Neural progenitor cell (in vitro differentiated cells): ENCODE measurements around the gene HYLS1. TPM values are rescaled to one million over a fixed set of nuclear protein-coding genes. Genes with fewer than 3 reads are reported as not detected.

ENCODE experiments used
- DNase-seq: peaks from one replicate; pipeline ENCODE4 v3.0.0-alpha.2; 2016; ENCODE audit warnings: low spot score
- H2AFZ ChIP-seq: fragments of 200-600 bp; sonication (generic); replicated peaks from 2 replicates; pipeline ENCODE4 v1.6.1; 2016; ENCODE audit warnings: antibody characterized with exemption
- H3F3A ChIP-seq: fragments of 200-600 bp; sonication (generic); 2 replicates; pipeline ENCODE4 v1.6.1; 2016; ENCODE audit warnings: antibody characterized with exemption, low read depth
- H3K27ac ChIP-seq: fragments of 200-600 bp; sonication (generic); 2 replicates; pipeline ENCODE4 v1.5.1; 2016; ENCODE audit warnings: mild to moderate bottlenecking
- H3K27me3 ChIP-seq: fragments of 200-600 bp; sonication (generic); 2 replicates; pipeline ENCODE4 v1.6.1; 2016; ENCODE audit warnings: mild to moderate bottlenecking, moderate library complexity
- H3K36me3 ChIP-seq: fragments of 200-600 bp; sonication (generic); 2 replicates; pipeline ENCODE4 v1.5.1; 2016
- H3K4me1 ChIP-seq: fragments of 200-600 bp; sonication (generic); 2 replicates; pipeline ENCODE4 v1.6.1; 2016; ENCODE audit warnings: mixed run types
- H3K4me2 ChIP-seq: fragments of 200-600 bp; sonication (generic); 2 replicates; pipeline ENCODE4 v1.6.1; 2016
- H3K4me3 ChIP-seq: fragments of 200-600 bp; sonication (generic); 2 replicates; pipeline ENCODE4 v1.5.1; 2016
- H3K79me2 ChIP-seq: fragments of 200-600 bp; sonication (generic); 2 replicates; pipeline ENCODE4 v1.6.1; 2016; ENCODE audit warnings: low read depth
- H3K9ac ChIP-seq: fragments of 200-600 bp; sonication (generic); 2 replicates; pipeline ENCODE4 v1.6.1; 2016
- H3K9me3 ChIP-seq: fragments of 200-600 bp; sonication (generic); 2 replicates; pipeline ENCODE4 v1.5.1; 2016; ENCODE audit warnings: low read depth
- H4K20me1 ChIP-seq: fragments of 200-600 bp; sonication (generic); 2 replicates; pipeline ENCODE4 v1.6.1; 2016; ENCODE audit warnings: low read depth
- H3K27ac Mint-ChIP-seq: 3 replicates; pipeline ENCODE4 v1.8.0; 2021; ENCODE audit warnings: mixed read lengths
- H3K27me3 Mint-ChIP-seq: 2 replicates; pipeline ENCODE4 v1.8.0; 2022; ENCODE audit warnings: low read depth, mild to moderate bottlenecking, inconsistent platforms, moderate library complexity, mixed read lengths; ENCODE audit not compliant: insufficient read depth
- H3K36me3 Mint-ChIP-seq: 3 replicates; pipeline ENCODE4 v1.8.0; 2021; ENCODE audit warnings: mixed read lengths
- H3K4me1 Mint-ChIP-seq: 3 replicates; pipeline ENCODE4 v1.8.0; 2021; ENCODE audit warnings: mixed read lengths
- H3K4me3 Mint-ChIP-seq: 3 replicates; pipeline ENCODE4 v1.8.0; 2021; ENCODE audit warnings: mild to moderate bottlenecking, moderate library complexity, mixed read lengths
- H3K9me3 Mint-ChIP-seq: 3 replicates; pipeline ENCODE4 v1.8.0; 2020; ENCODE audit warnings: mixed read lengths
- EZH2 ChIP-seq: fragments of 200-600 bp; sonication (generic); IDR thresholded peaks from 2 replicates; pipeline ENCODE4 v1.6.1; 2017; ENCODE audit warnings: antibody characterized with exemption, mild to moderate bottlenecking, moderate library complexity
- EZH2phosphoT487 ChIP-seq: fragments of 200-600 bp; sonication (generic); IDR thresholded peaks from 2 replicates; pipeline ENCODE4 v1.6.1; 2017; ENCODE audit warnings: antibody characterized with exemption
- total RNA-seq: library from RNA; depleted of rRNA; stranded (reverse); fragments of >200 nt; gene quantifications from 2 replicates; pipeline ENCODE4 v1.2.3, GENCODE V29; 2015; ENCODE audit warnings: low replicate concordance
- TF ChIP-seq, protein P1 (sequence below): fragments of 200-600 bp; sonication (generic); IDR thresholded peaks from 2 replicates; pipeline ENCODE4 v1.5.1; 2017; ENCODE audit warnings: antibody characterized with exemption, mild to moderate bottlenecking

The HYLS1 gene
- total RNA-seq, 1 donor from 2014 or later = 8.9 TPM

DNA sequence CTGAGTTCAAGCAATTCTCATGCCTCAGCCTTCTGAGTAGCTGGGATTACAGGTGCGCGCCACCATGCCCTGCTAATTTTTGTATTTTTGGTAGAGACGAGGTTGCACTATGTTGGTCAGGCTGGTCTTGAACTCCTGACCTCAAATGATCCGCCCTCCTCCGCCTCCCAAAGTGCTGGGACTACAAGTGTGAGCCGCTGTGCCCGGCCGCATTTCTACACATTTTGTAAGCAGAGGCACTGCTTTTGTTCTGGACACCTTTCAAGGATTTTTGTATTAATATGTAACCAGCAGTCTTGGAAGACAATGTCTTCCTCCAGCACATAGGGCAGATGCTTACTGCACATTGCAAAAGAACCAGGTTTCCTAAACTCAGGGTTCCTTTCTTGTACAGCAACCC lies 47.0 kb downstream of the HYLS1 start:
- TF ChIP-seq, protein P1, sequence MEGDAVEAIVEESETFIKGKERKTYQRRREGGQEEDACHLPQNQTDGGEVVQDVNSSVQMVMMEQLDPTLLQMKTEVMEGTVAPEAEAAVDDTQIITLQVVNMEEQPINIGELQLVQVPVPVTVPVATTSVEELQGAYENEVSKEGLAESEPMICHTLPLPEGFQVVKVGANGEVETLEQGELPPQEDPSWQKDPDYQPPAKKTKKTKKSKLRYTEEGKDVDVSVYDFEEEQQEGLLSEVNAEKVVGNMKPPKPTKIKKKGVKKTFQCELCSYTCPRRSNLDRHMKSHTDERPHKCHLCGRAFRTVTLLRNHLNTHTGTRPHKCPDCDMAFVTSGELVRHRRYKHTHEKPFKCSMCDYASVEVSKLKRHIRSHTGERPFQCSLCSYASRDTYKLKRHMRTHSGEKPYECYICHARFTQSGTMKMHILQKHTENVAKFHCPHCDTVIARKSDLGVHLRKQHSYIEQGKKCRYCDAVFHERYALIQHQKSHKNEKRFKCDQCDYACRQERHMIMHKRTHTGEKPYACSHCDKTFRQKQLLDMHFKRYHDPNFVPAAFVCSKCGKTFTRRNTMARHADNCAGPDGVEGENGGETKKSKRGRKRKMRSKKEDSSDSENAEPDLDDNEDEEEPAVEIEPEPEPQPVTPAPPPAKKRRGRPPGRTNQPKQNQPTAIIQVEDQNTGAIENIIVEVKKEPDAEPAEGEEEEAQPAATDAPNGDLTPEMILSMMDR = no peak
- TF ChIP-seq EZH2phosphoT487 = no peak
- TF ChIP-seq EZH2 = no peak
- Mint-ChIP-seq H3K9me3 (no peaks in the 10 kb centered on the region), H3K4me3 (no peak overlapping the region), H3K4me1 (peaks cover 30% of the 10 kb centered on the region), H3K27me3 (peaks cover 4% of the 10 kb centered on the region), H3K36me3 (no peaks in the 10 kb centered on the region), H3K27ac (no peak overlapping the region)
- Histone ChIP-seq H3F3A (no peaks in the 10 kb centered on the region), H3K4me1 (no peaks in the 10 kb centered on the region), H3K27me3 (peaks cover 6% of the 10 kb centered on the region), H4K20me1 (no peaks in the 10 kb centered on the region), H3K4me3 (no peak overlapping the region), H3K9me3 (no peaks in the 10 kb centered on the region), H3K9ac (no peak overlapping the region), H3K36me3 (no peaks in the 10 kb centered on the region), H3K27ac (no peak overlapping the region), H3K4me2 (no peak overlapping the region), H2AFZ (no peak overlapping the region), H3K79me2 (no peaks in the 10 kb centered on the region)
- DNase-seq = no peak

DNA sequence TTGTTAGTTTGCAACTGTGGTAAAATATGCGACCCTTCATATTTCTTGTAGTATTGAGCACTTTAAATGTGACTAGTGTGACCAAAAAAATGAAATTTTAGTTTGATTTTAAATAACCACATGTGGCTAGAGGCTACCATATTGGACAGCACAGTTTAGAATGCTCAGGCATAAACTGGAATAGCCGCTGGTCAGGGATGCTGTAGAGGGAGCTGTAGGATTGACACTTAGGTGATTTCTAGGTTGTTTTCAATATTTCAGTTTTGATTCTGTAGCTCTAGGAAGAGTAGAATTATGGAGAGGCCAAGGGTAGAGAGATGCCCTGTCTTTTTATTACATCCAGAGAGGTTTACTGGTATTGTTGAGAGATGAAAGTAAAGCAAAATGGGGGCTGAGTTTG lies 47.6 kb downstream of the HYLS1 start:
- H3K36me3 ChIP-seq = no peaks in the 10 kb centered on the region
- TF ChIP-seq EZH2 = no peak
- TF ChIP-seq, protein P1 = no peak
- no peak for TF ChIP-seq EZH2phosphoT487
- H3K9ac ChIP-seq = no peak overlapping the region
- H3K4me3 Mint-ChIP-seq = no peak overlapping the region
- peaks cover 34% of the 10 kb centered on the region for H3K4me1 Mint-ChIP-seq
- no peaks in the 10 kb centered on the region for H3K4me1 ChIP-seq
- no peak overlapping the region for H3K4me3 ChIP-seq
- no peak overlapping the region for H3K27ac ChIP-seq
- no peak overlapping the region for H3K27ac Mint-ChIP-seq
- H3K79me2 ChIP-seq = no peaks in the 10 kb centered on the region
- H3K4me2 ChIP-seq = no peak overlapping the region
- H3K9me3 Mint-ChIP-seq = no peaks in the 10 kb centered on the region
- no peaks in the 10 kb centered on the region for H4K20me1 ChIP-seq
- H3F3A ChIP-seq = no peaks in the 10 kb centered on the region
- peaks cover 4% of the 10 kb centered on the region for H3K27me3 Mint-ChIP-seq
- no peaks in the 10 kb centered on the region for H3K9me3 ChIP-seq
- peaks cover 6% of the 10 kb centered on the region for H3K27me3 ChIP-seq
- H2AFZ ChIP-seq = no peak overlapping the region
- DNase-seq = no peak
- H3K36me3 Mint-ChIP-seq = no peaks in the 10 kb centered on the region

DNA sequence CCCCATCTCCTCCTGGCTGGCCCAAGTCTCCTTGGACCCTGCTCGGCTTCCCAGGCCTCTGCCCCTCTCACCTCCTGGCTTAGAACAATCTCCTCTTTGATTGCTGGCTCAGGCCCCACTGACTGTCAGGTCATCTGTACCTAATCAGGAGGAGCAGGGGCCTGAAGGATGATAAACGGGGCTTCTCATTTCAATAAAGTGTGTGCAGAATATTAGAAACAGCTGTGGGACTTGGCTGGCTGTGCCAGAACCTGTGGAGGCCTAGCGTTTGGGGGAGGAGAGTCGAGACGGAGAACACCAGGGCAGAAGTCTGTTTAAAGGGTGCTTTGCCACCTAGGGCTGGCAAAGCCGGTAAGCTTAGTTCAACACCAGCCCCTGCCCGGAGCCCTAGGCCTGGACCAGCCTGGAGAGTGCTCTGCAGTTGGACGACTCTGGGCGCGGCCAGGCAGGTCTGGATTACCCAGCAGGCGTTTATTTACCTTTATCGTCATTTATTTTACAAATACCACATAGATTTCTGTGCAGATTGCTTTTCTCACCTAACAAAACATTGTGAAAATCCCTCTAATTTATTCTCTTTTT lies 48.2 kb downstream of the HYLS1 start:
- H3K27ac ChIP-seq = no peak overlapping the region
- H3K4me1 Mint-ChIP-seq = peaks cover 38% of the 10 kb centered on the region

DNA sequence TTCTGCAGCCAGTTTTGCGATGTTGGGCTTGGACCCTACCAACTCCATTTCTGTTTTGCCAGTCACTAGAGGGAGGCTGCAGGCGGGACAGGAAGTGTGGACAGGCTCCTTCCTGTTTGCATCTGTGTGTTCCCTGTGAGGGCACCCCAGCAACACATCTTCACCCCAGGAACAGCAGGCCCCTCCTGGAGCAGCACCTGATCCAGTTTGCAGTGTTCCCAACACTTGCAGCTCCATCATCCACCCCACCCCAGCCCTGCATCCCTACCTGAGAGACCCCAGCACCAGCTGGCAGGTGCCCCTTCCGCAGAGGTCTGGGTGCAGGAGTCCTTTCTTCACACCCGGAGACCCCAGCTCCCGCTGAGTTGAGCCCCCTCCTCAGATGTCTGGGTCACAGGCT lies 51.0 kb downstream of the HYLS1 start:
- Histone ChIP-seq H3K4me3 (no peak overlapping the region), H3K9me3 (no peaks in the 10 kb centered on the region), H3K79me2 (no peaks in the 10 kb centered on the region), H2AFZ (peak overlapping the region; percentile 79), H3K4me1 (peaks cover 8% of the 10 kb centered on the region), H3F3A (peaks cover 5% of the 10 kb centered on the region), H3K9ac (no peak overlapping the region), H3K27me3 (no peaks in the 10 kb centered on the region), H4K20me1 (no peaks in the 10 kb centered on the region), H3K4me2 (no peak overlapping the region), H3K36me3 (no peaks in the 10 kb centered on the region), H3K27ac (no peak overlapping the region)
- peaks cover 48% of the 10 kb centered on the region for H3K4me1 Mint-ChIP-seq
- H3K27ac Mint-ChIP-seq = peak overlapping the region; percentile 95
- peaks cover 3% of the 10 kb centered on the region for H3K9me3 Mint-ChIP-seq
- TF ChIP-seq EZH2phosphoT487 = no peak
- no peak for TF ChIP-seq EZH2
- TF ChIP-seq, protein P1 = no peak
- H3K36me3 Mint-ChIP-seq = peaks cover 3% of the 10 kb centered on the region
- H3K27me3 Mint-ChIP-seq = peaks cover 9% of the 10 kb centered on the region
- no peak for DNase-seq
- H3K4me3 Mint-ChIP-seq = no peak overlapping the region

More for the DNA sequence above, 48.2 kb downstream of the HYLS1 start:
- no peak for TF ChIP-seq EZH2phosphoT487
- TF ChIP-seq EZH2 = no peak
- H2AFZ ChIP-seq = no peak overlapping the region
- Mint-ChIP-seq H3K36me3 (peaks cover 3% of the 10 kb centered on the region), H3K27me3 (peaks cover 4% of the 10 kb centered on the region), H3K9me3 (peaks cover 3% of the 10 kb centered on the region), H3K27ac (peak overlapping the region; percentile 64), H3K4me3 (no peak overlapping the region)
- no peak overlapping the region for H3K4me3 ChIP-seq
- no peaks in the 10 kb centered on the region for H4K20me1 ChIP-seq
- peaks cover 6% of the 10 kb centered on the region for H3K27me3 ChIP-seq
- H3K9ac ChIP-seq = no peak overlapping the region
- no peak for DNase-seq
- no peaks in the 10 kb centered on the region for H3F3A ChIP-seq
- H3K36me3 ChIP-seq = no peaks in the 10 kb centered on the region
- no peak overlapping the region for H3K4me2 ChIP-seq
- no peaks in the 10 kb centered on the region for H3K79me2 ChIP-seq
- no peaks in the 10 kb centered on the region for H3K4me1 ChIP-seq
- H3K9me3 ChIP-seq = no peaks in the 10 kb centered on the region
